Panc1 (cell line): Measurements from ENCODE around the gene SDHAF1. TPM values are rescaled to one million over a fixed set of nuclear protein-coding genes. Genes with fewer than 3 reads are reported as not detected.

Experiments
- ATAC-seq: fragments of 200-7000 bp; cut with Tn5 transposase; 2 replicates; pipeline ENCODE4 v1.9.1; 2020; ENCODE audit warnings: mild to moderate bottlenecking, moderate library complexity
- BruUV-seq: library from RNA; stranded (reverse); fragments of 400-500 nt; replicated peaks from 2 replicates; lab custom pipeline; 2021; lab: Mats Ljungman, UMichigan
- CTCF ChIA-PET: fragments of 300-600 bp; sonication (Branson Sonifier 250); formaldehyde crosslinking; loops from one replicate; lab custom pipeline; 2022; ENCODE audit warnings: antibody characterized with exemption; lab: Charles Lee
- POLR2A ChIA-PET: fragments of 300-600 bp; sonication (Branson Sonifier 250); formaldehyde crosslinking; loops from one replicate; lab custom pipeline; 2022; ENCODE audit warnings: antibody characterized with exemption; lab: Charles Lee
- DNase-seq: peaks from one replicate; pipeline ENCODE4 v3.0.0-alpha.2; 2010; ENCODE audit warnings: low read depth, low spot score
- H3K27ac ChIP-seq: 2 replicates; pipeline ENCODE4 v1.5.1; 2011; ENCODE audit warnings: mild to moderate bottlenecking, low read length, inconsistent platforms
- H3K27me3 ChIP-seq: fragments of 200-500 bp; sonication (Bioruptor generic); 2 replicates; pipeline ENCODE4 v1.6.0; 2014; ENCODE audit warnings: low read length, inconsistent platforms; ENCODE audit not compliant: control insufficient read depth, insufficient read depth
- H3K36me3 ChIP-seq: fragments of 200-500 bp; sonication (Bioruptor generic); 2 replicates; pipeline ENCODE4 v1.5.1; 2014; ENCODE audit warnings: inconsistent platforms, mild to moderate bottlenecking, low read length, moderate library complexity; ENCODE audit not compliant: control insufficient read depth, insufficient read depth
- H3K4me1 ChIP-seq: 2 replicates; pipeline ENCODE4 v1.5.1; 2011; ENCODE audit warnings: inconsistent platforms, mild to moderate bottlenecking, low read length, moderate library complexity; ENCODE audit not compliant: control insufficient read depth, insufficient read depth
- H3K4me3 ChIP-seq, 2 experiments: 2 replicates each; pipeline ENCODE4 v1.5.1; 2011 to 2012; ENCODE audit warnings: low read depth in 2 of 2, low read length in 2 of 2, mild to moderate bottlenecking in 2 of 2, inconsistent platforms in 1 of 2, moderate library complexity in 1 of 2
- H3K9me3 ChIP-seq: fragments of 200-500 bp; sonication (Bioruptor generic); 2 replicates; pipeline ENCODE4 v1.5.1; 2014; ENCODE audit warnings: low read depth, mild to moderate bottlenecking, inconsistent platforms, low read length, moderate library complexity; ENCODE audit not compliant: control insufficient read depth, insufficient read depth
- POLR2AphosphoS5 ChIP-seq: IDR thresholded peaks from 2 replicates; pipeline ENCODE4 v1.6.1; 2012; ENCODE audit warnings: mild to moderate bottlenecking, low read depth, low read length, moderate library complexity
- SIN3A ChIP-seq: IDR thresholded peaks from 2 replicates; pipeline ENCODE4 v1.6.1; 2012; ENCODE audit warnings: low read depth, mild to moderate bottlenecking, low read length, moderate library complexity, borderline replicate concordance; ENCODE audit not compliant: insufficient read depth
- TCF7L2 ChIP-seq: IDR thresholded peaks from 2 replicates; pipeline ENCODE4 v1.6.1; 2011; ENCODE audit warnings: mild to moderate bottlenecking, low read depth, low read length, inconsistent platforms
- in situ Hi-C: cut with HindIII; loops from 2 replicates; pipeline ENCODE4 v1.10.0; 2016; ENCODE audit warnings: low sequenced_read_pairs, low pct_unique_long_range_greater_than_20kb
- intact Hi-C: fragments of 100-400 bp; cut with micrococcal nuclease; formaldehyde crosslinking; loops from one replicate; pipeline ENCODE4 v1.10.0; 2022; ENCODE audit not compliant: unreplicated experiment
- total RNA-seq: library from RNA; stranded (reverse); gene quantifications from one replicate; pipeline ENCODE4 v1.2.1, GENCODE V29; 2021; ENCODE audit not compliant: unreplicated experiment
- TF ChIP-seq, protein P1 (sequence below), 2 experiments: IDR thresholded peaks; 2 replicates each; pipeline ENCODE4 v1.6.1; 2011 to 2012; ENCODE audit warnings: low read depth in 2 of 2, control low read depth in 1 of 2, low read length in 1 of 2, mild to moderate bottlenecking in 1 of 2, moderate library complexity in 1 of 2; ENCODE audit not compliant: insufficient read depth in 1 of 2
- TF ChIP-seq, protein P2 (sequence below): fragments of 450-650 bp; IDR thresholded peaks from 2 replicates; pipeline ENCODE4 v1.5.1; 2017; ENCODE audit warnings: mild to moderate bottlenecking

SDHAF1 gene
- total RNA-seq, 1 experiment from 2014 or later = 19.0 TPM

DNA sequence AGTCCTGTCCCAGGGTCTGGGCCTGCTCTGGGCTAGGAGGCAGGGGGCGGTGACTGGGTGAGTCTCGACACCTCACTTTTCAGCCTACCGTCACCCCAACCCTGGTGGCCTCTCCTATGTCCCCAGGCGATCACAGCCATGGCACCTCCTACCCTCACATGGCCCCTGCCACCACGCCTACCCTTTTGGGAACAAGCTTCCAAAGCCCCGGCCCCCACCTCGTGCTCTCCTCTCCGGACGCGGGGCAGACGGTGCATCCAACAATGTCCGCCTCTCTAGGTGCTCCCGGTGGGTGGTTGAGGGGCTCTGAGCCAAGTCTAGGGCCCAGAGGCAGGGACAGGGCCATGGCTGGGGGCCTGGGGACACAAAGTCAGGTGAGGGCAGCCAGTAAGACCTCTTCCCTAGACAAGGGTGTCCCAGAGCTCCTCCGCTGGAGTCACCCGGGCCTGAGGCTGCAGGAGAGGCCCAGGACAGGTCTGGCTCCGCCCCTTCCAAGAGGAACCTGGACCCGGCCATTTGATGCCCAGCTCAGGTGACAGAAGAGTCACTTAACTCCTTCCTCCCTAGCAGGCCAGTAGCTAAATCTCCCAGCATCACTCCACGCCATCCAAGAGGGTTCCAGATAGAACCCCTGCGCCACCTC, 13.5 kb downstream of the SDHAF1 start, which contains the start of gene SYNE4:
SYNE4 (minus strand) TSS at position 478 of the 643 bp plus-strand sequence; CDS start at position 346, 132 bp downstream.
- no TSS peak for BruUV-seq
- peaks cover 15% of the 10 kb centered on the region; the same call in 1 of the 2 replicates for H3K4me1 ChIP-seq
- H3K36me3 ChIP-seq = no peaks in the 10 kb centered on the region
- peak within 1 kb of the TSS; percentile 46 to 64 for H3K4me3 ChIP-seq
- TF ChIP-seq POLR2AphosphoS5 (no peak), TCF7L2 (no peak), SIN3A (no peak)
- TF ChIP-seq, protein P1, sequence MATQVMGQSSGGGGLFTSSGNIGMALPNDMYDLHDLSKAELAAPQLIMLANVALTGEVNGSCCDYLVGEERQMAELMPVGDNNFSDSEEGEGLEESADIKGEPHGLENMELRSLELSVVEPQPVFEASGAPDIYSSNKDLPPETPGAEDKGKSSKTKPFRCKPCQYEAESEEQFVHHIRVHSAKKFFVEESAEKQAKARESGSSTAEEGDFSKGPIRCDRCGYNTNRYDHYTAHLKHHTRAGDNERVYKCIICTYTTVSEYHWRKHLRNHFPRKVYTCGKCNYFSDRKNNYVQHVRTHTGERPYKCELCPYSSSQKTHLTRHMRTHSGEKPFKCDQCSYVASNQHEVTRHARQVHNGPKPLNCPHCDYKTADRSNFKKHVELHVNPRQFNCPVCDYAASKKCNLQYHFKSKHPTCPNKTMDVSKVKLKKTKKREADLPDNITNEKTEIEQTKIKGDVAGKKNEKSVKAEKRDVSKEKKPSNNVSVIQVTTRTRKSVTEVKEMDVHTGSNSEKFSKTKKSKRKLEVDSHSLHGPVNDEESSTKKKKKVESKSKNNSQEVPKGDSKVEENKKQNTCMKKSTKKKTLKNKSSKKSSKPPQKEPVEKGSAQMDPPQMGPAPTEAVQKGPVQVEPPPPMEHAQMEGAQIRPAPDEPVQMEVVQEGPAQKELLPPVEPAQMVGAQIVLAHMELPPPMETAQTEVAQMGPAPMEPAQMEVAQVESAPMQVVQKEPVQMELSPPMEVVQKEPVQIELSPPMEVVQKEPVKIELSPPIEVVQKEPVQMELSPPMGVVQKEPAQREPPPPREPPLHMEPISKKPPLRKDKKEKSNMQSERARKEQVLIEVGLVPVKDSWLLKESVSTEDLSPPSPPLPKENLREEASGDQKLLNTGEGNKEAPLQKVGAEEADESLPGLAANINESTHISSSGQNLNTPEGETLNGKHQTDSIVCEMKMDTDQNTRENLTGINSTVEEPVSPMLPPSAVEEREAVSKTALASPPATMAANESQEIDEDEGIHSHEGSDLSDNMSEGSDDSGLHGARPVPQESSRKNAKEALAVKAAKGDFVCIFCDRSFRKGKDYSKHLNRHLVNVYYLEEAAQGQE (IDR thresholded peaks at IDR 0.05; ENCODE audit: insufficient read depth in 1 of 2, low read depth in 2 of 2, low read length in 1 of 2) = no peak
- TF ChIP-seq, protein P2, sequence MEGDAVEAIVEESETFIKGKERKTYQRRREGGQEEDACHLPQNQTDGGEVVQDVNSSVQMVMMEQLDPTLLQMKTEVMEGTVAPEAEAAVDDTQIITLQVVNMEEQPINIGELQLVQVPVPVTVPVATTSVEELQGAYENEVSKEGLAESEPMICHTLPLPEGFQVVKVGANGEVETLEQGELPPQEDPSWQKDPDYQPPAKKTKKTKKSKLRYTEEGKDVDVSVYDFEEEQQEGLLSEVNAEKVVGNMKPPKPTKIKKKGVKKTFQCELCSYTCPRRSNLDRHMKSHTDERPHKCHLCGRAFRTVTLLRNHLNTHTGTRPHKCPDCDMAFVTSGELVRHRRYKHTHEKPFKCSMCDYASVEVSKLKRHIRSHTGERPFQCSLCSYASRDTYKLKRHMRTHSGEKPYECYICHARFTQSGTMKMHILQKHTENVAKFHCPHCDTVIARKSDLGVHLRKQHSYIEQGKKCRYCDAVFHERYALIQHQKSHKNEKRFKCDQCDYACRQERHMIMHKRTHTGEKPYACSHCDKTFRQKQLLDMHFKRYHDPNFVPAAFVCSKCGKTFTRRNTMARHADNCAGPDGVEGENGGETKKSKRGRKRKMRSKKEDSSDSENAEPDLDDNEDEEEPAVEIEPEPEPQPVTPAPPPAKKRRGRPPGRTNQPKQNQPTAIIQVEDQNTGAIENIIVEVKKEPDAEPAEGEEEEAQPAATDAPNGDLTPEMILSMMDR = no peak
- CTCF ChIA-PET = no interaction called here
- H3K9me3 ChIP-seq = no peaks in the 10 kb centered on the region
- no peak for DNase-seq
- no peaks in the 10 kb centered on the region for H3K27me3 ChIP-seq
- peak; percentile 29; the same call in 1 of the 2 replicates for ATAC-seq
- intact Hi-C loops = no loop called here
- in situ Hi-C loops = no loop called here
- POLR2A ChIA-PET = no interaction called here
- H3K27ac ChIP-seq = peak within 1 kb of the TSS; percentile 71

DNA sequence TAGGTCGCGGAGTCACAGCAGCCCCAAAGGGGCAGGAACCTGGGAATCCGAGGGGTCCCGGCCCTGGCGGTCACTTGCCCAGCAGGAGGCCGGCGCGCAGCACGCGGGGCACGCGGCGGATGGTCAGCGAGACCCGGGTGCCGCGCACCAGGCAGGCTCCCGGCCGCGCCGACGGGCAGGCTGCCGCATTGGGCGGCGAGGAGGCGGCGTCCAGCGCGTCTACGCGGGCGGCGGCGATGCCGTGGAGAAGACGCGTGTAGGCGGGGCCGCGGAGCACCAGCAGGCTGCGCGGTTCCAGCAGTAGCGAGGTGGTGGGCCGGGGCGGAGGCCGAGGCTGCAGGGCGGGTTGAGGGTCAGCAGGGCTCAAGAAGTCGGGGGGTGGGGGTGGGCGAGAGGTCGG, 14.2 kb downstream of the SDHAF1 start:
- ChIA-PET CTCF (no interaction called here), POLR2A (no interaction called here)
- Histone ChIP-seq H3K27me3 (no peaks in the 10 kb centered on the region), H3K27ac (peak overlapping the region; percentile 71), H3K9me3 (no peaks in the 10 kb centered on the region), H3K4me3 (peak overlapping the region; percentile 46 to 64), H3K4me1 (peaks cover 16% of the 10 kb centered on the region; the same call in 1 of the 2 replicates), H3K36me3 (no peaks in the 10 kb centered on the region)
- ATAC-seq (peak; percentile 80), DNase-seq (no peak)
- no TSS peak for BruUV-seq
- intact Hi-C loops = no loop called here
- in situ Hi-C loops = no loop called here
- TF ChIP-seq SIN3A = no peak; the same call in 1 of the 2 replicates
- TF ChIP-seq, protein P1 (IDR thresholded peaks at IDR 0.05; ENCODE audit: insufficient read depth in 1 of 2, low read depth in 2 of 2, low read length in 1 of 2) = 0 out of 4 replicates have a peak, but pooled peaks of 1 of the 2 experiments have one; percentile 9
